GM19023 (cell line): Measurements from ENCODE around the gene WDR38.
A peak's percentile ranks its signal among the peaks of the same experiment; 100 is the strongest.

ENCODE experiments used
- ATAC-seq: cut with Tn5 transposase; IDR thresholded peaks from one replicate; pipeline ENCODE4 v1.9.1; 2021; ENCODE audit warnings: mild to moderate bottlenecking, moderate library complexity; ENCODE audit not compliant: unreplicated experiment

Gene WDR38, protein sequence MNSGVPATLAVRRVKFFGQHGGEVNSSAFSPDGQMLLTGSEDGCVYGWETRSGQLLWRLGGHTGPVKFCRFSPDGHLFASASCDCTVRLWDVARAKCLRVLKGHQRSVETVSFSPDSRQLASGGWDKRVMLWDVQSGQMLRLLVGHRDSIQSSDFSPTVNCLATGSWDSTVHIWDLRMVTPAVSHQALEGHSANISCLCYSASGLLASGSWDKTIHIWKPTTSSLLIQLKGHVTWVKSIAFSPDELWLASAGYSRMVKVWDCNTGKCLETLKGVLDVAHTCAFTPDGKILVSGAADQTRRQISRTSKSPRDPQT

DNA sequence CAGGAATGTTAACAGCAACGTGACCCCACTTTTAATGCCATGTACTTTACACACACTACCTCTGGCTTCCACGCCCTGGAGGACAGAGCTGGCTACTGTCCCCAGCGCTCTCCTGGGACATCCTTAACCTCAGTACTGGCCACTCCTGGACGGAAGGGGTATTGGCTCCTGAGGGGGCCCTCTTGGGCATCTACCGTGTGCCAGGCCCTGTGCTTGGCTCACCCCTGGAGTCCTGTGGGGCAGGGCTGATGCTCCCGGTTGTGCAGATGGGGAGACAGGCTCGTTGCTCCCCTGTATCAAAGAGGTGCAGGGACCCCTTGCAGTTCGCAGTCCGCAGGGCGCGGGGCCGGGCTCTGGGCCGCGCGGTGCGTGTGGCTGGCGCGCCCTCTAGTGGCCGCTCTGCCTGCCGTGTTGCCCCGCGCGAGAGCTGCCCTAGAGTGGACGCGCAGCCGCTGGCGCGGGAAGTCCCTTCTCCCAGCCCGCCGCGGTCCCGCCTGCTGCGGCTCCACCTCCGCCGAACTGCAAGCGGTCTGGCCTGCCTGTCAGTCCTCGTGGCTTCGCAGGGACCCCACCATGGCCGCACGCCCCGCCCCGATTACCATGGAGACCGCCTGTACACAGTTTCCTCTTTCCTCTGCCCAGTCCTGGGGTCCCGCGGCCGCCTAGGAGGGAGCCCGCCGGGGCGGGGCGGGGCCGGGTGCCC is at the start of gene WDR38:
WDR38 (plus strand) TSS at position 632 of the 703 bp plus-strand sequence. CDS start 72 bp downstream, outside the sequence.
- peak; percentile 79 for ATAC-seq

DNA sequence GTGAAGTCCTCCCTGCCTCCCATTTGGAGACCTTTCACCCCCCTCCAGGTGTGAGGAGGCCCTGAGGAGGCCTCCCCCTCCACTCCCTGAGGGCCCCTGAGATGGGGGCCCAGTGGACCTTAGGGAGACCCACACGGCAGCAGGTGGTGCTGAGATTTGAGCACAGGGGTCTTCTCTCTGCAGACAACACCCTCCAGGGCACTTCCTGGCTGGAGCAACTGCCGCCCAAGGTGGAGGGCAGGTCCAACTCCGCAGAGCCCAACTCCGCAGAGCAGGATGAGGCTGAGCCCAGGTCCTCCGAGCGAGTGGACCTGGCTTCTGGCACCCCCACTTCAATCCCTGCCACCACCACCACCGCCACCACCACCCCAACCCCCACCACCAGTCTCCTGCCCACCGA is 49.3 kb upstream of the WDR38 start:
- no peak for ATAC-seq

DNA sequence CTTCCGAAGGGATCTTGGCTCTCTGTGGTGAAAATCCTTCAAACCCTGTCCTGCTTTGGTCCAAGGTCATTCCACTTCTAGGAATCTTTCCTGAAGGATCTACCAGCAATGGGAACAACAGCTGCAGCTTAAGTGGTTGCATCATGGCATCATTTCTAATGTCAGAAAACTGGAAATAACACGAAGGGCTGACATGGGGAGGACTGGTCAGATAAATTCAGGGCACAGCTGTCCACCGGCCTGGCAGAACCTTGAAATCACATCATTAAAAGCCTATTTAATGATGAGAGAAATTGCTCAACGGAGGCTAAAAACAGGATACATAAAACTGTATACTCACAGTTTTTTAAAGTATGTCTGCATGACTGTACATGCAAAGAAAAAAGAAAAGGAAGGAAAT is 48.1 kb upstream of the WDR38 start:
- no peak for ATAC-seq

DNA sequence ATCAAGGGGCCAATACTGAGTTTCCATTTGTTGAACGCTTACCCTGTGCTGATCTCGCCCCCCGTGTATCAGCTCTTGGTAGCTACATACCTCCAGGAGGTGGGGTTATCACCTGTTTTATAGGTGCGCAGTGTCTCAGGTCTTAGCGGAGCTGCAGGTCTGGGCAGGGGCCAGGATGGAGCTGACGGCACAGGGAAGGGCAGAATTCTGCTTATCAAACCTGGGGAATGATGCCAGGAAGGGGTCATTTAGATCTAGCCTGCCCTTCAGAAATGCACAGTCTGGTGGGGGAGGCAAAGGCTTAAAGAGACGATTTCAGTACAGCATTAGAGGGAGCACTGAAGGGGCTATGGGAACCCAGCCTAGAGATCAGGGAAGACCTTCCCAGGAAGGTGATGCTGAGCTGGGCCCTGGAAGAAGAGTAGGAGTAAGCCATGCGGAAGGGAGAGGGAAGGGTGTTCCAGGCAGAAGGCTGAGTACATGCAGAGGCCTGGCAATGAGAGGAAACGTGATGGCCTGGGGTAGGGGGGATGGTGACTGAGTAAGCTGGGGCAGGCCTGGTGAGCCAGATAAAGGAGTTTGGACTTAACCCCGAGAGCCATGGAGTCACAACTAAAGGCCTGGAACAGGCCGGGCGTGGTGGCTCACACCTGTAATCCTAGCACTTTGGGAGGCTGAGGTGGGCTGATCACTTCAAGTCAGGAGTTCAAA is 44.9 kb upstream of the WDR38 start:
- no peak for ATAC-seq

DNA sequence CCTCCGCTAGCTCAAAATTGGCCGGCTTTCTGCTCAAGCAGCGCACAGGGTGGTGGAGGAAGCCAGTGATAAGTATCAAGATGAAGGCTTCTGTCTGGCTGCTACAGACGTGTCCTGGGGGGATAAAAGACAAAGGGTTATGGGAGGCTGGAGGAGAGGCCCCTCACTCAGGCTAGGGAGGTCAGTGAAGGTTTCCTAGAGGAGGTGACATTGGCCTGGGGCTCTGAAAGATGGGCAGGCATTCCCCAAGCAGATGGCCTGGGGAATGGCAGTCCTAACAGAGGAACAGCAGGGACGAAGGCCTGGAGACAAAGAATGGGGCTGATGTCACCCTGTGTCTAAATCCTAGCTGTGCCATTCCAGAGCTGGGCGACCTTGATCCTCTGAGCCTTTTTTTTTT is 44.0 kb upstream of the WDR38 start:
- ATAC-seq: no peak

DNA sequence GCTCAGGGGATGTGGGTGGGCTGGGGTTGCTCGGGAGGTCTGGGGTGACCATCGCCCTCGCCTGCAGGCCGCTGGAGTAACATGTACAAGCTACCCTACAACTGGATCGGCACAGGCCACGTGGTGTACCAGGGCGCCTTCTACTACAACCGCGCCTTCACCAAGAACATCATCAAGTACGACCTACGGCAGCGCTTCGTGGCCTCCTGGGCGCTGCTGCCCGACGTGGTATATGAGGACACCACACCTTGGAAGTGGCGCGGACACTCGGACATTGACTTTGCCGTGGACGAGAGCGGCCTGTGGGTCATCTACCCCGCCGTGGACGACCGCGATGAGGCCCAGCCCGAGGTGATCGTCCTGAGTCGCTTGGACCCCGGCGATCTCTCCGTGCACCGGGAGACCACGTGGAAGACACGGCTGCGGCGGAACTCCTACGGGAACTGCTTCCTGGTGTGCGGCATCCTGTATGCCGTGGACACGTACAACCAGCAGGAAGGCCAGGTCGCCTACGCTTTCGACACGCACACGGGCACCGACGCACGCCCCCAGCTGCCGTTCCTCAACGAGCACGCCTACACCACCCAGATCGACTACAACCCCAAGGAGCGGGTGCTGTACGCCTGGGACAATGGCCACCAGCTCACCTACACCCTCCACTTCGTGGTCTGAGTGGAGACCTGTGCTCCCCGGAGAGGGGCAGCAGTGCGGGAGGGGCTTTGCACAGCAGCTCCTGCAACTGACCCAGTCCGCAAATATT is 43.3 kb upstream of the WDR38 start:
- ATAC-seq: no peak

DNA sequence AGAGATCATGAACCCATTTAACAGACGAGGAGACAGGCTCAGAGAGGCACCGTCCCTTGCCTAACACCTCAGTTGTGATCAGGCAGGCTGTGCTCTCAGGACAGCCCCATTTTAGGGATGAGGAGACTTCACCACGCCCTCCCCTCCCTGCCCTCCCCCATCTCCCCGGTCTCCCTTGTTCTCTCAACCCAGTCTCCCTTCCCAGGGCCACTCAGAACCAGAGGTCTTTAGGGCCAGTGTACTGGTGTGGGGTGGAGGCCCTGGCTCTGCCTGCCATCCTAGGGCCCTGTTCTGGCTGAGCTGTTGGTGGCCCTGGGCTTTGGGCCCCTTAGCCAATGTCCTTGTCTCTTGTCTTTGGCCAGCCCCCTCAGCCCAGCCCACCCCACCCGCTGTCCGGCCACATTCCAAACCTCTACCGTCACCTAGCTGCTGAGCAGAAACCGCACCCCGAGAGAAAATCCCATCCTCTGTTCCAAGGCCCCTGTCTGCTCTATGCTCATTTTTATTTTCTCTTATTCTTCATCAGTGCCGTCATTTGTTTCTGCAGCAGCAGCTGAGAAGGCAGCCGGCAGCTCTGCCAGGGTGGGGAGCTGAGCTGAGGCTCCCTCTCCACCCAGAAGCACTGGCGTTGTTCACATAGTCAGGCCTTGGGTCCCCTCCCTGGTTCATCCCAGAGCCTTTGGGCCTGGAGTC is 42.5 kb upstream of the WDR38 start:
- ATAC-seq: no peak

DNA sequence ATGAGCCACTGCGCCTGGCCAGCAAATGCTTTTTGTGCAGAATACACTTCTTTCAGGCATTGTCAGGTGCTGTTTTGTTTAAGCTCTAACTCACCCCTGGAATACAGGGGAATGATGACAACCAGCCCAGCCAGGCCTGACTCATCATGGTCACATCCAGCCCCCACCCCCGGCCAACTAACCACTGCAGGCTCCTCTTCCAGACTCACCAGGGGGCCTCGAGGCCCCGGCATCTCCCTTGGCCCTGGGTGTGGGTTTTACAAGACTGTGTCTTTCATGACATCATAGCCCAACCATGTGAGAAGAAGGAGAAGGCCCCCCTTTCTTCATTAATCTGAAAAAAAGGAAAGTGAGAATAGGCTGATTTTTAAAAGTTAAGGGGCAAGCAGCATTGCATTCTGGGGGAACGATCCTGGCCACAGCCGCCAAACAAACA is 40.8 kb upstream of the WDR38 start:
- no peak for ATAC-seq

DNA sequence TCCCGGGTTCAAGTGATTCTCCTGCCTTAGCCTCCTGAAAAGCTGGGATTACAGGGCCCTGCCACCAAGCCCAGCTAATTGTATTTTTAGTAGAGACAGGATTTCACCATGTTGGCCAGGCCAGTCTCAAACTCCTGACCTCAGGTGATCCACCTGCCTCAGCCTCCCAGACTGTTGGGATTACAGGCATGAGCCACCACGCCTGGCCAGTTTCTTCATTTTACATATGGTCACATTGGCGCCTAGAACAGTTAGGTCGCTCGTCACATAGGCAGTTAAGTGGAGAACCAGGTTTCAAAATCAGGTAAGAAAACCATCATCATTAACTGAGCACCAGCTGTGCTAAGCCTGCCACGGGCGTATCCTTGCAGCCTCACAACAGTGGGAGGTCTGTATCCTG is 40.2 kb upstream of the WDR38 start:
- ATAC-seq: no peak

DNA sequence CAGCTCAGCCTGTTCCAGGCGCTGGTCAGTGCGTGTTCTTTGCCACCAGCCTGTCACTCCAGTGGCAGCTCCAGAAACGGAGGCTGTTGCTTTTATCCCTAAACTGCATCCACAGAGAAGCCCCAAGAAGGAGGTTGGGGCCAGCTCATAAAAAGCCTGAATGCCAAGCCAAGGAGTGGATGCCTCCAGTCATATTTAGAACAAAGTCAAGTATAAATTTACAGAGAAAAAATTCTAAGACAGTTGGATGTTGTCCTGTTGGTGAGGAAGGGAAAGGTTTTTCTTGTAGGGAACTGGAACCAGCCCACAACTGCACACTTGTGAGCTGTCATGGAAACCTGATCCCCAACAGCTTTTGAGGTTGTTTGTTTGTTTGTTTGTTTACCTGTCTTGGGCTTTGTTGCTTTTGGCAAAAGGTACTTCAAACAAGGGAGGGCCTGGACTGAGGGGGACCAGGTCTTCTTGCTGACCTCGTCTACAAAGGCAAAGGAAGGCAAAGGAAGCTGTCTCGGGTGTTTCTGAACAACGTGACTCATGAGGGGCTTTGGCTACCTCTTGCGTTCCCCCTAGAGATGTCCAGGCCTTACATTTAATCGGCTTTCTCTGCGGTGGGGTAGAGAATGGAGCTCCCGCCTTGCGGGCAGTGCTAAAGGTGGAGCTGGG is 39.6 kb upstream of the WDR38 start:
- no peak for ATAC-seq

DNA sequence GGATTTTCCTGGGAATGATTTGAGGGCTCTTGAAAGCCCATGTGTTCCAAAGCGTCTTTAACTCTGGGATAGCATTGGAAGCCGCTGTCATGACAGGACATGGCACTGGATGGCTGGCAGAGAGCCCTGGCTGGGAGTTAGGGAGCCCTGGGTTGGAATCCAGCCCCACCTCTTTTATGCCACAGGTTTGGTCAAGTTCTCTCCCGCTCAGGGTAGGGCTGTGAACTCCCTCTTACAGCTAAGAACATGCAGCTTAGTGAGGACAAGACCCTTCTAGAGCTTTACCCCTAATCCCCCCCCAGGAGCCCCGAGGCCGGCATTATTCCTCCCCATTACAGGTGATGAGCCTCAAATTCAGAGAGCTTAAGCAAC is 39.1 kb upstream of the WDR38 start:
- no peak for ATAC-seq

DNA sequence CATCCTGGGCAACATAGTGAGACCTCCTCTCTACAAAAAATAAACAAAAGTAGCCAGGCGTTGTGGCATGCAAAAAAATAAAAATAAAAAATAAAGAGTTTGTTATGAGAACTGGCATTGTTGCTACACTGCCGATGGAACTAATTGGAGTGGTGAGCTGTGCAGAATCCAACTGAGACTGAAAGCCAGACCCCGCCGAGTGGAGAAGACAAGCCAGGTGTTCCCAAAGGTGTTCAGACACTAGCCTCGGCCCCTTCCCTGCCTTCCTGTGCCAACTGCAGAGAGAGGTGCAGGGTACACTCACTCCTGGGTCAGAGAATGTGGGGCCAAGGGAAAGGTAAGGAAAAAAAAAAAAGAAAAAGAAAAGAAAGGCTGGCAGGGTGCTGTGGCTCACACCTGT is 37.7 kb upstream of the WDR38 start:
- ATAC-seq: no peak

DNA sequence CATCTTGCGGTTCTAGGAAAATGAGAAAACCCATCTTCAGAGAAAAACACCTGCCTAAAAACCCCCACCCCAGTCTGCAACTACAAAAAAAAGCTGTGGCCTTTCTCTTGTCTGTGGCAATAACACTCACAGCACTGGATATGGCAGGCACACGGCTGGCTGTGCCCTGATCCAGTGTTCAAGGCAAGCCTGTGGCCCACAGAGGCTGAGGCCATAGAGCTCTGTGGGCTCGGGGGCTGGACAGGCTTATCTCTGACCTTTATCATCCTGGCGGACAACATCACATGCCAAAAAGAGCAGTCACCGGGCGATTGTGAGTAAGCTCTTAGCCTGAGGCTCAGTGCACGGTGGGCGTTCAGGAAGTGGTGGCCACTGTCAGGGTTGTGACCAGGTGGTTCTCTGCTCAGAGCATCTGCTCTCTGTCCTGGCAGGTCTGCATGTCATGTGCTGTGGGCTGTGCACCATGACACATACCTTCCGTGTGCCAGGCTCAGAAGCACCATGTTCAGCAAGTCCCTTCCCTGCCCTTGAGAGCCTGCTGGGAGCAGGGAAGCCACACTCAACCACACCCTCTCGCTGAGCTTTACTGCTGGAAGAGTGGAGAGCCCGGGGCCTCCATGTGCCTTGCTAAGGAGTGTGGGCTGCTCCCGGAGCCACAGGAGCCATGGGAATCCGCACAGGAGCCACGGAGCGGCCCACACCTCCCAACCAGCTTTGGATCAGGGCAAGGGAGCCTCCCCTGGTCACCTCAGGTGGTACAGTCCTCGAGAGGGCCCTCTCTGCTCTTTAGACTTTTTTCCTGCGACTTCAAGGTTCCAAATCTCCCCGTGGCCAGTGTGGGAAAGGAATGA is 34.6 kb upstream of the WDR38 start:
- peak; percentile 80 for ATAC-seq

DNA sequence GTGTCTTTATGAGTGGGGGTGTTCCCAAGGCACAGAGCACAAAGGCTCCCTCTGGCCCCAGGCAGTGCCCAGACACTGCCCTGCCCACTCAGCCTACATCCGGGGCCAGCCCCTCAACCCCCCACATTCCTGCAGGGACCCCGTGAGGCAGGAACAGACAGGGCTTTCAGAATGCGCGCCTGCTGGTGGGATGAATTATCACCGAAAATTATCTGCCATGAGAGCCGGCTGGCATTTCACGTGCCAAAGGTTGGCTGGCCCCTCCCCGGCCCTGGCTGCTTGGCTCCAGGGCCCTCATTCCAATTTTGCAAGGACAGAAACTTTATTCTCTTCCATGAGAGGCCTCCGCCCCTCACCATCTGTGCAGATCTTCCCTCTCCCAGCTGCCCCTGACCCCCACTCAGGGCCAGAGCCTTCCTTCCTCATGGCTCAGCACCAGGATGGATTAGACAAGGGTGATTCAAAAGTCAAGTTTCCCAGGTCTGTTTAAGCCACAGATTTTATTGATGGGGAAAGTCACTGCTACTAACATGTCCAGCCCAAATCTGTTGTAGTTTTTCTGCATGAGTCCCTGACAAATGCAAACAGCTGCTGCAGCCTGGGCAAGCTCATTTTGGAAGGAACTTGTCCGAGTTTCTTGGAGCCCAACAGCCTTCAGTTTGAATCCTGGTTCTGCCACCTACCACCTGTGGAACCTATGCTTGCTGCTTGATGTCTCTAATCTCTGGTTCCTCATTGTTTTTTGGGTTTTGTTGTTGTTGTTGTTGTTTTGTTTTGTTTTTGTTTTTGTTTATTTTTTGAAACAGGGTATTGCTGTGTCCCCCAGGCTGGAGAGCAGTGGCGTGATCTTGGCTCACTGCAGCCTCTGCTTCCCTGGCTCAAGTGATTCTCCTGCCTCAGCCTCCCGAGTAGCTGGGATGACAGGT is 32.3 kb upstream of the WDR38 start:
- ATAC-seq: no peak

DNA sequence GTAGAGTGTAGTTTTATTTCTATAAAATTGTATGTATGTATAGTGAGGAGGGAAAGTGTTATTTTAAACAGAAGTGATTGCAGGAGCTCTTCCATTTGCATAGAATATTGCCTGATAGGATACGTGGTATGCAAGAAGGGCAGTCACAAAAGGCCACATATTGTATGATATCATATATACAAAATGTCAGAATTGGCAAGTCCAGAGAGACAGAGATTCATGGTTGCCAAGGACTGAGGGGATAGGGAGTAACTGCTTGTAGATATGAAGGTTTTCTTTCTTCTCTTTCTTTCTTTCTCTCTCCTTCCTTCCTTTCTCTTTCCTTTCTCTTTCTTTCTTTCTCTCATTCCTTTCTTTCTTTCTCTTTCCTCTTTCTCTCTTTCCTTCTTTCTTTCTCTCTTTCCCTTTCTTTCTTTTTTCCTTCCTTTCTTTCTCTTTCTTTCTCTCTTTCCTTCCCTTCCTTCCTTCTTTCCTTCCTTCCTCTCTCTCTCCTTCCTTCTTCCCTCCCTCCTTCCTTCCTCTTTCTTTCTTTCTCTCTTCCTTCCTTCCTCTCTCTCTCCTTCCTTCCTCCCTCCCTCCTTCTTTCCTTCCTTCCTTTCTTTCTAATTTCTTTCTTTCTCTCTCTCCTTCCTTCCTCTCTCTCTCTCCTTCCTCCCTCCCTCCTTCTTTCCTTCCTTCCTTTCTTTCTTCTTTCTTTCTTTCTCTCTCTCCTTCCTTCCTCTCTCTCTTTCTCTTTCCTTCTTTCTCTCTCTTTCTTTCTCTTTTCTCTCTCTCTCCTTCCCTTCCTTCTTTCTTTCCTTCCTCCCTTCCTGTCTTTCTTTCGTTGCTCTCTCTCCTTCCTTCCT is 24.5 kb upstream of the WDR38 start:
- no peak for ATAC-seq

DNA sequence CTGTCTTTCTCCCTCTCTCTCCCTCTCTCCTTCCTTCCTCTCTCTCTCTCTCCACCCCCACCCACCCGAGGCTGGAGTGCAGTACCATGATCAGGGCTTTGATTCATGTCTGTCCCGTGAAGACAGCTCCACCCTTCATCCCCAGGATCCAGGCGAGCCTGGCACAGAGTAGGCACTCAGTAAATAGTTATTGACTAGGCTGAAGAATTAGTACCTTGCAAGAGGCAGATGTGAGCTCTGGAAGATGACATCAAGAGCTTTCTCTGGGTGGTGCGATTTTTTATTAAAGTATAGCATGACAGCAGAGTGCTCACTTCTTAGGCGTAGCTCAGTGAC is 24.0 kb upstream of the WDR38 start:
- ATAC-seq: no peak

DNA sequence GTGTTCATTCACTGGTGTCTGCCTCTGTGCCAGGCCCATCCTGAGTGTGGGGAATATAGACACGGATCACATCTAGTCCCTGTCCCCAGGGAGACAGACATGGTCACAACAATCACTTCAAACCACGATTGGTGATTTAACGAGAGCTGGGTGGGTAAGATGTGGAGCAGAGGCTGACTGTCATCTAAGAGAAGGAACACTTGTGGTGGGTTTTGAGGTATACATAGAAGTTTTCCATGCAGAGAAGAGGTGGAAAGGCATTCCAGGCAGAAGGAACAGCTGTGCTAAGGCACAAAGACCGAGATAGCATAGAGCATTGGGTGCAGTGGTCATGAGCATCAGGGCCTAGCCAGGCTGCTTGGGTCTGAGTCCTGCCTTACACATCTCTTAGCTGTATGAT is 22.7 kb upstream of the WDR38 start:
- ATAC-seq: no peak
